PC-3 (cell line): ENCODE measurements around the gene CCDC177. TPM values are rescaled to one million over a fixed set of nuclear protein-coding genes. Genes with fewer than 3 reads are reported as not detected.

Experiments
- ATAC-seq: fragments of 200-7000 bp; cut with Tn5 transposase; 2 replicates; pipeline ENCODE4 v1.9.1; 2020; ENCODE audit warnings: mild to moderate bottlenecking, moderate library complexity
- BruUV-seq: library from RNA; stranded (reverse); fragments of 400-500 nt; replicated peaks from 2 replicates; lab custom pipeline; 2021; lab: Mats Ljungman, UMichigan
- CTCF ChIA-PET: fragments of 300-600 bp; sonication (Branson Sonifier 250); formaldehyde crosslinking; loops from one replicate; lab custom pipeline; 2022; ENCODE audit warnings: antibody characterized with exemption; lab: Charles Lee
- POLR2A ChIA-PET: fragments of 300-600 bp; sonication (Branson Sonifier 250); formaldehyde crosslinking; loops from one replicate; lab custom pipeline; 2022; ENCODE audit warnings: antibody characterized with exemption; ENCODE audit not compliant: unreplicated experiment; lab: Charles Lee
- DNase-seq: peaks from one replicate; pipeline ENCODE4 v3.0.0-alpha.2; 2015
- H2AFZ ChIP-seq: fragments of 300-600 bp; sonication (generic); 2 replicates; pipeline ENCODE4 v1.6.0; 2016; ENCODE audit warnings: antibody characterized with exemption, low read length
- H3F3A ChIP-seq: fragments of 300-600 bp; sonication (generic); one replicate; pipeline ENCODE4 v1.6.0; 2017; ENCODE audit warnings: antibody characterized with exemption, low read length, control low read depth, mild to moderate bottlenecking; ENCODE audit not compliant: unreplicated experiment
- H3K27ac ChIP-seq: fragments of 300-600 bp; sonication (generic); 2 replicates; pipeline ENCODE4 v1.5.1; 2016; ENCODE audit warnings: mild to moderate bottlenecking, low read length
- H3K27me3 ChIP-seq: fragments of 300-600 bp; sonication (generic); 2 replicates; pipeline ENCODE4 v1.6.1; 2016; ENCODE audit warnings: low read length, mixed read lengths
- H3K36me3 ChIP-seq: fragments of 300-600 bp; sonication (generic); 2 replicates; pipeline ENCODE4 v1.6.1; 2016; ENCODE audit warnings: low read depth, mixed run types, low read length, mixed read lengths
- H3K4me1 ChIP-seq: fragments of 300-600 bp; sonication (generic); 2 replicates; pipeline ENCODE4 v1.5.1; 2016; ENCODE audit warnings: low read length; ENCODE audit not compliant: insufficient read depth
- H3K4me2 ChIP-seq: fragments of 300-600 bp; sonication (generic); 2 replicates; pipeline ENCODE4 v1.6.0; 2016; ENCODE audit warnings: low read length
- H3K4me3 ChIP-seq: fragments of 300-600 bp; sonication (generic); 2 replicates; pipeline ENCODE4 v1.5.1; 2016; ENCODE audit warnings: mild to moderate bottlenecking, low read length, mixed read lengths
- H3K79me2 ChIP-seq: fragments of 300-600 bp; sonication (generic); 2 replicates; pipeline ENCODE4 v1.6.1; 2017; ENCODE audit warnings: low read length, mixed read lengths
- H3K9ac ChIP-seq: fragments of 300-600 bp; sonication (generic); 2 replicates; pipeline ENCODE4 v1.6.0; 2016; ENCODE audit warnings: mild to moderate bottlenecking, low read length
- H3K9me2 ChIP-seq: fragments of 300-600 bp; sonication (generic); replicated peaks from 2 replicates; pipeline ENCODE4 v1.6.1; 2016; ENCODE audit warnings: mixed run types, low read length, mixed read lengths
- H3K9me3 ChIP-seq: fragments of 300-600 bp; sonication (generic); 2 replicates; pipeline ENCODE4 v1.6.1; 2016; ENCODE audit warnings: low read length, mixed read lengths
- H4K20me1 ChIP-seq: fragments of 300-600 bp; sonication (generic); 2 replicates; pipeline ENCODE4 v1.6.1; 2016; ENCODE audit warnings: low read length, mixed read lengths
- CTCF ChIP-seq: fragments of 300-600 bp; sonication (generic); conservative IDR thresholded peaks from 2 replicates; pipeline ENCODE4 v1.5.1; 2017; ENCODE audit warnings: antibody characterized with exemption, low read depth, mild to moderate bottlenecking, low read length
- EZH2 ChIP-seq: fragments of 300-600 bp; sonication (generic); IDR thresholded peaks from one replicate; pipeline ENCODE4 v1.6.1; 2017; ENCODE audit warnings: antibody characterized with exemption, mild to moderate bottlenecking, low read length; ENCODE audit not compliant: unreplicated experiment
- EZH2phosphoT487 ChIP-seq: fragments of 300-600 bp; sonication (generic); IDR thresholded peaks from 2 replicates; pipeline ENCODE4 v1.6.1; 2018; ENCODE audit warnings: mild to moderate bottlenecking, antibody characterized with exemption, low read length, borderline replicate concordance
- intact Hi-C: fragments of 100-400 bp; cut with micrococcal nuclease; formaldehyde crosslinking; loops from 2 replicates; pipeline ENCODE4 v1.9.0; 2023
- total RNA-seq: library from RNA; depleted of rRNA; stranded (reverse); fragments of >200 nt; gene quantifications from 2 replicates; pipeline ENCODE4 v1.2.3, GENCODE V29; 2014

Gene CCDC177
- total RNA-seq, 1 experiment from 2014 or later = not detected

- intact Hi-C loops = loop anchor here (2.0 kb wide), 1 partner anchor 15 kb away; no protein-coding TSS in a partner anchor
- no peaks in the 10 kb centered on the region for H3K9me2 ChIP-seq
- ChIA-PET POLR2A (no interaction called here), CTCF (no interaction called here)
- TF ChIP-seq EZH2 (no peak), CTCF (no peak), EZH2phosphoT487 (no peak)
- H3K9me3 ChIP-seq = no peaks in the 10 kb centered on the region
- no peak overlapping the region for H3K4me3 ChIP-seq
- H3K27ac ChIP-seq = no peak overlapping the region
- H3K27me3 ChIP-seq = no peaks in the 10 kb centered on the region
- no peaks in the 10 kb centered on the region for H3K36me3 ChIP-seq
- H3K9ac ChIP-seq = no peak overlapping the region
- H3K4me1 ChIP-seq = peaks cover 21% of the 10 kb centered on the region
- peaks cover 6% of the 10 kb centered on the region; the same call in 1 of the 2 replicates for H4K20me1 ChIP-seq
- peaks cover 64% of the 10 kb centered on the region for H3K79me2 ChIP-seq
- DNase-seq (no peak), ATAC-seq (no peak)
- H3K4me2 ChIP-seq = no peak overlapping the region
- no TSS peak for BruUV-seq
- H2AFZ ChIP-seq = no peak overlapping the region
- no peaks in the 10 kb centered on the region for H3F3A ChIP-seq
These were observed 41.1 kb upstream of the CCDC177 start for GRCh38 chr14:69615496-69616407.

GRCh38 chr14:69615121-69615495 is 40.4 kb upstream of the CCDC177 start:
- Histone ChIP-seq H3K27ac (no peak overlapping the region), H3F3A (no peaks in the 10 kb centered on the region), H3K9ac (no peak overlapping the region), H4K20me1 (peaks cover 6% of the 10 kb centered on the region; the same call in 1 of the 2 replicates), H3K27me3 (no peaks in the 10 kb centered on the region), H3K9me2 (no peaks in the 10 kb centered on the region), H3K4me1 (peaks cover 27% of the 10 kb centered on the region), H2AFZ (no peak overlapping the region), H3K79me2 (peaks cover 63% of the 10 kb centered on the region), H3K4me2 (no peak overlapping the region), H3K36me3 (no peaks in the 10 kb centered on the region), H3K4me3 (no peak overlapping the region), H3K9me3 (no peaks in the 10 kb centered on the region)
- intact Hi-C loops = no loop called here
- BruUV-seq = no TSS peak
- POLR2A ChIA-PET = no interaction called here
- no peak for TF ChIP-seq EZH2
- TF ChIP-seq CTCF = no peak
- no peak for TF ChIP-seq EZH2phosphoT487
- DNase-seq (no peak), ATAC-seq (no peak)
- CTCF ChIA-PET = no interaction called here

- H4K20me1 ChIP-seq = peaks cover 6% of the 10 kb centered on the region; the same call in 1 of the 2 replicates
- ATAC-seq = no peak
These were observed 39.9 kb upstream of the CCDC177 start for GRCh38 chr14:69614592-69614991.

More at GRCh38 chr14:69614592-69614991, 39.9 kb upstream of the CCDC177 start:
- Histone ChIP-seq H3K4me2 (no peak overlapping the region), H3K9ac (no peak overlapping the region), H2AFZ (no peak overlapping the region), H3K4me1 (peaks cover 27% of the 10 kb centered on the region), H3F3A (no peaks in the 10 kb centered on the region), H3K9me3 (no peaks in the 10 kb centered on the region), H3K9me2 (no peaks in the 10 kb centered on the region), H3K4me3 (no peak overlapping the region), H3K27ac (no peak overlapping the region), H3K36me3 (no peaks in the 10 kb centered on the region), H3K79me2 (peaks cover 58% of the 10 kb centered on the region), H3K27me3 (no peaks in the 10 kb centered on the region)
- no peak for DNase-seq
- intact Hi-C loops = no loop called here
- ChIA-PET CTCF (no interaction called here), POLR2A (no interaction called here)
- TF ChIP-seq EZH2phosphoT487 = no peak
- no peak for TF ChIP-seq CTCF
- no peak for TF ChIP-seq EZH2
- TSS peak; percentile 1 for BruUV-seq
